Stimulated activated CD4-positive, alpha-beta T cell treated with anti-CD3 and anti-CD28 coated beads, Interleukin-4, amount 100 ng/mL, for 4 hours (primary cell): Measurements from ENCODE around the gene TEX29.

ENCODE experiments used
- DNase-seq, 2 experiments: peaks; one replicate each; pipeline ENCODE4 v3.0.0-alpha.2; 2020

TEX29 gene

DNA sequence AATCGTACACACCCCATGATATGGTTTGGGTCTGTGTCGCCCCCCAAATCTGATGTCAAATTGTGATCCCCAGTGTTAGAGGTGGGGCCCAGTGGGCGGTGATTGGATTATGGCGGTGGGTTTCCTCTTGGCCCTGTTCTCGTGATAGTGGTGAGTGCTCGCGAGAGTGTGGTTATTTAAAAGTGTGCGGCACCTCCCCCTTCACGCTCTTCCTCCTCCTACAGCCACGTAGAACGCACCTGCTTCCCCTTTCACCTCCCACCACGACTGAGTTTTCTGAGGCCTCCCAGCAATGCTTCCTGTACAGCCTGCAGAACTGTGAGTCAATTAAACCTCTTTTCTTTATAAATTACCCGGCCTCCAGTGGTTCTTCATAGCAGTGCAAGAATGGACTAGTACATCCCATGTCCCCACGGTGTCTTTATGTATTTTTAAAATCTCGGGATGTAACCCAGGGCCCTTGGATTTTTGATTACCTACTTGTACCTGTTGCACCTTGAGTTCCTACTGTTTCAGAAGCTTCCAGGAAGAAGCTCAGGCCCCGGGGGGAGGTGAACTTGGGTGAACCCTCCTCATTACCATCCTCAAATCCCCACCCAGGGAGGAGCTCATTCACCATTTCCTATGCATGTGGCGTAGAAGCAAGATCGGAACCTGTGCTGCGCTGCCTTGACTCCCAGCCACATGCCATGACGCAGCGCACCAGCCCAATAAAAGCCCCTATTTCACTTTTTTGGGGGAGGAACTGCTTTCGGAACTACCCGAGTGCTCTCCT lies 52.4 kb downstream of the TEX29 start:
- DNase-seq: no peak

DNA sequence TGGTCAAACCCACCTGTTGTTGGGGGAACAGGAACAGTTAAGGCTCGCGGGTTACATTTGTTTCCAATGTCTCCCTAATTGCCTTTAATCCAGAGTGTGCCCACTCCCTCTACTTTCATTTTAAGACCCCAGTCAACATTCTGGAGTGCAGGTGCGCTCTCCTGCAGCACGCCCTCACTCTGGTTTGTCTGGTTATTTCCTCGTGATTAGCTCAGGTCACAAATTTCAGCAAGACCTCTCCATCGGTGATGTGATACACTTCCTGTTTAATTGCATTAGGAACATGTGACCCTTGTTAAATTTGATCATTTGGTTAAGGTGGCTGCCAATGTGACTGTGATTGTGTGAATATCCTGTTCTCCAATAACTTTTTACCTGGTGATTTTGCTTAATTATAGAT lies 53.0 kb downstream of the TEX29 start:
- DNase-seq: no peak

DNA sequence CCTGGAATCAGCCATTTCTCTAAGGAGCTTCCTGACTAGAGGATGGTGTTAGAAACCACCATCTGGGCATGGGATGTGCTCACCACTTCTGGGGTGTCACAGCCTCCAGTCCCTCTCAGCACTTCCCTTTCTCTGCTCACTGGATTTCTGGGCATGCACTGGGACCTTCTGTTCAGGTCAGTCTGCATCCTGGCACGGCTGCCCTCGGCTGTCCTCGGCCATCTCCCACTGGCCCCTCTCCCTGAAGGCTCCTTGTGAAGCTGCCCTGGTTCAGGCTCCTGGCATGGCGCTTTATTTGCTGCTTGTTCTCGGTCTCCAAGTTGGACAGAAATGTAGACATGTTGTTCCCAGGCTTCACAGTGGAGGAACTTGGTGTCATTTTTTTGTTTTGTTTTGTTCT lies 60.0 kb downstream of the TEX29 start:
- DNase-seq: no peak

DNA sequence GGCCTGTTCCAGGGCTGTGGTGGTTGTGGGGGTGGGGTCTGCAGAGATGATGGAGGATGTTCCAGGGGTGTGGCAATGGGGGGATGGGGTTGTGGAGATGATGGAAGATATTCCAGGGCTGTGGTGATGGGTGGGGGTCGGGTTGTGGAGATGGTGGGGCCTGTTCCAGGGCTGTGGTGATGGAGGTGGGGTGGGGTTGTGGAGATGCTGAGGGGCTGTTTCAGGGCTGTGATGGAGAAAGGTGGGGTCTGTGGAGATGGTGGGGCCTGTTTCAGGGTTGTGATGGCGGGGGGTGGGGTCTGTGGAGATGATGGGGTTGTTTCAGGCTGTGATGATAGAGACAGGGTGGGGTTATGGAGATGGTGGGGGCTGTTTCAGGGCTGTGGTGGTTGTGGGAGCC lies 62.0 kb downstream of the TEX29 start:
- no peak for DNase-seq

DNA sequence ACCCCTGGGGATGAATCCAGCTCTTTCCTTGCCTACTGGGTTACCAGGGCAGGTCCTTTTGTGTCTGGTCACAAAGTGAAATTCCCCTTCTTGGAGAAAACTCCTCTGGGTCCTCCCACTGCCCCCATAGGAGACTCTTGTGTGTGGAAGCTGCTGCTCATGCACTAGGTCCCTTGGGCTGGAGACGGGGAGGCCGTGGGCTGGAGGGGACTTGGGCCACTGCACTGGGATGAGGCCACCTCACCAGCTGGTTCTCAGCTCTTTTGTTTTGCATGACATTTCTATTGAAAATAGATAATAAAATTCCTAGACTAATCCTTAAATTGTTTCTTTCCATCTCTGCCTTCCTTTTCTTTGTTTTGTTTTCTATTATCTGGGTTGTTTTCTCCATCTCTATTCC lies 62.4 kb downstream of the TEX29 start:
- no peak for DNase-seq

DNA sequence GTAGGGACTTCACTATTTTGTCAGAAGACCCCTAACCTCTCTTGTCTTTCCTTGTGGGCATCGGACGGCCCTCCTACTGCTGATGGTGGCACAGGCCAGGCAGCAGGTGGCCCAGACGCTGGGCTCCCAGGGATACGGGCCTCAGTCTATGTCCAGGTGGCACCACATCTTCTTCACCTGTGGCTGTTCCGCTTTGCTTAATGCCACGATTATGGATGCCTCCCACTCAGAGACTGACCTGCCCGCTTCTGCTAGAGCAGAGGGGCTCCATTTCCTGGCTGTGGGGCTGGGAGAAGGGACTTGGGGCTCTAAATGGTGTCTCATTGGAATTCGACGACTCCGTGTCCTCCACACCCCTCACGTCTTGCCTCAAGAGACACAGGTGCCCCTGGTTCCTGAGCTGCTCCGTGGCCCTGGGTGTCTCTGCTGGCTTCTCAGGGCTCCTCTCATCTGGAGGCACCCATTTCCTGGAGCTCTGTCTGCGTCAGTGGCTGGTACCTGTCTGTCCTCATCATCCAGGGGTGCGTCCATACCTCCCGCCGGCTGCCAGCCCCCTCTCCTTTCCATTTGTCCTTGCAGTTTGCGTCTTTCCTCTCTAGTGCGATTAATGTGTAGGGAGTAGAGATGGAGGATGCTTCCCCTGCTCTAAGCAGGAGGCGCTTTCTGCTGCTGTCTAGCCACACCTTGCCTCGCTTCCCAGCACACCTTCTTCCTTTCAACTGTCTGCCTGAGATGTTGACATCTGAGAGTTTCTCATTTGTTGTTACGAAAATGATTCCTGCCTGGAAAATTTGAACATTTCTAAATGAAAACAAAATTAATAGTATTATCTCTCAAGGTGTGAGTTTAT lies 63.4 kb downstream of the TEX29 start:
- no peak for DNase-seq

DNA sequence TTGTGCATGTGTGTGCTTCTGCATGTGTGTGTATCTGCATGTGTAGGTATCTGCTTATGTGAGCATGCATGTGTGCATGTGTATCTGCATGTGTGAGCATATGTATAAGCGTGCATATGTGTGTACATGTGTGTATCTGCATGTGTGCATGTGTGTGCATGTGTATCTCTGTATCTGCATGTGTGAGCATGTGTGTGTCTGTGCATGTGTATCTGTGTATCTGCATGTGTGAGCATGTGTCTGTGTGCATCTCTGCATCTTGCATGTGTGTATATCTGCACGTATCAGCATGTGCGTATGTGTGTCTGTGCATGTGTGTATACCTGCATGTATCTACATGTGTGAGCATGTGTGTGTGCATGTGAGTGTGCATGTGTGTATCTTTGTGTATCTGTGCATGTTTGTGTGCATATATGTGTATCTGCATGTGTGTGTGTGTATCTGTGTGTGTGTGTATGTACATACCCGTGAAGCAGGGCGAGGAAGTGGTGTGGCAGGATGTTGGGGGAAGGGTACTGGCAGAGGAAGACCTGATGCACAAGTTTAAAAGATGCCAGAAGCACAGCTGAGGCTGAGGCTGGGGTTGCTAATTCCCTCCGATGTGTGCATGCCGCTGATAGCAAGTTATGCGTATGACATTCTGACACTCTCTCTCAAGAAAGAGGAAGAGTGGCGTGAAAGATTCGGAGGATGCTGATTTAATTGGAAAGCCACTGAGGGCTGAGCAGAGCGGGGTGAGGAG lies 64.2 kb downstream of the TEX29 start:
- DNase-seq: no peak

DNA sequence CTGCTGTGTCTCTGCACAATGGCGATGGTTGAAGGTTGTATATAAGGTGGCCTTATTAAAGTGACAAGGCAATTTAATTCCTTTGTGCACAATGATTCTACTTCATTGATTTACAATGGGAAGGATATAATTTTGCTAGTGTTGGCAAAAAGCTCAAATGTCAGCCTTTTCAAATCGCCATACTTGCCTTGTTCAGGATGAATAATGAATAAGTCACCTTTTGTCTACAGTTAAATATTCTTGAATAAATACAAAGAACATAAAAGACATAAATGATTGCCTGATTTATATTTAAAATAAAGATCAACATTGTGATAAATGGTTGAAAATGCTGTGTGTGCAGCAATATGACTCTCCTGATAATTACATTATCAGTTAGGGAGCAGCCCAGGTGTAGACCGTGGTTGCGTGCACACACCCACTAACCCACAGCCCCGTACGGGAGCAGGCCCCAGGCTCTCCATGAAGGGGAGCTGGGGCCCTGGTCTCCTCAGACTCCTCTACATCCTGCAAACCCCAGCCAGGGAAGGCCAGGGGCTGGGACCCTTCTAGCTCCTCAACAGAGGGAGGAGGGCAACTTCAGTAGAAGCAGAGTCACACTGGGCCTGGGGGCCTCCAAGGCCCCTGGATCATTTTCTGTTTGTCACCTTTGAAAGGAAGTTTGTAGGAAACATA lies 64.9 kb downstream of the TEX29 start:
- no peak for DNase-seq

DNA sequence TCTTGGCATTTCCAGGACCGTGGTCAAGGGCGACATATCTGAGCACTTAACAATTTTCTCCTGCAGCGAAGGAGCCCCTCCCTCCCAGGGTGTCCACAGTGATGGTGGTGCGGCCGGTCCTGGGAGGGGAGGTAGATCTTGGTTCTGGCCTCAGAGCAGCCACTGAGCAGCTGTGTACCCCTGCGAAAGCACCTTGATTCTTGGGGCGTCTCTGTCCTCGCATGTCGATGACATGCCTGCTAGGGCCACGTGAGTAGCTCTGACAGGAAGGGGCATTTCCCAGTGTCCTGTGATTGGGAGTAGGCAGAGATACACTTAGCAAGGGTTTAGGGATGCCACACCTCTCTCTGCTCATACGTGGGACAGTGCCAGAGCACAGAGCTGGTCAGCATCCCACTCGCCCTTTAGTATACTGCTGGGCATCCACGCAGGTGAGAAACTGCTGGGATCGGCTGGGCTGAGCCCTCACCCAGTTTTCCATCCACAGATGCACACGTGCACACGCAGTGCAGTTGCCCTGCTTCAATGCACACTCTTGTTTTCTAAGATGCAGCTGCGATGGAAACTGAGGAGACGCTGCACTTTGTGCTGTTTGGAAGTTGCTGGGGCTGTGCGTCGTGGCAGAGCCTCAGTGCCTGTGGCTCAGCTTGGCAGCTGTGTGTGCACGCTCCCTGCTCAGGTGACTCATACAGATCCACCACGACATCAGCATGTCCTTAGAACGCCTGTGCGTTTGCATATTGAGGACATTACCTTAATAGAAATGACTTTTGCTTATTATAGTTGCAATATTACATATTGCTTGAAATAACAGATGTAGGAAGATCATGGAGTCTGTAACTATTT lies 66.8 kb downstream of the TEX29 start:
- no peak for DNase-seq

DNA sequence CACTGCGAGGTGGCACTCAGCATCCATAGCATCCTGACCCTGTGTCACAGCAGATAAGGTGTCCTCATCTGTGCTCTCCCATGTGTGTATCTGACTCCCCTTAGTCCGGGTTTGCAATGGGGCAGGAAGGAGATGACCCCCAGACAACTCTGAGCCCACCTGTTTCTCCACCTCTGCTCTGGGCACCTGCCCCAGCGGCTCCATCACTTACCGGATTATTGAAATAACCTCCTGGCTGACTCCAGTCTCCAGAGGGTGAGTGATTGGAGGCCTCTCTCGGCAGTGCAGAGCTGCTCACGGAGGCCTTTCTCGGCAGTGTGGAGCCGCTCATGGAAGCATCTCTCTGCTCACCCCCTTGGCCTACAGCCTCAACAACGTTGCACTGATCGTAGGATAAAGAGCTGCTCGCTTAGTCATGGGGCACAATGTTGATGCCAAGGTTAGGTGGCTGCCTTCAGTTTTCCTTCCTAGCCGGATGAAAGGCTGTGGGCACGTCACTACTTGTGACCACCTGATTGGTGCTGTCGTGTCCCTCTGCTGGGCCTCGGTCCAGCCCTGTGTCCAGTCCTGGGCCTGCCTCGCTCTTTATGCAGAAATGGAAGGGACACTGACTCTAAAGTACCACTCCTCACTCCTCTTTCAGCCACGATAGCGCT lies 67.6 kb downstream of the TEX29 start:
- DNase-seq: no peak

DNA sequence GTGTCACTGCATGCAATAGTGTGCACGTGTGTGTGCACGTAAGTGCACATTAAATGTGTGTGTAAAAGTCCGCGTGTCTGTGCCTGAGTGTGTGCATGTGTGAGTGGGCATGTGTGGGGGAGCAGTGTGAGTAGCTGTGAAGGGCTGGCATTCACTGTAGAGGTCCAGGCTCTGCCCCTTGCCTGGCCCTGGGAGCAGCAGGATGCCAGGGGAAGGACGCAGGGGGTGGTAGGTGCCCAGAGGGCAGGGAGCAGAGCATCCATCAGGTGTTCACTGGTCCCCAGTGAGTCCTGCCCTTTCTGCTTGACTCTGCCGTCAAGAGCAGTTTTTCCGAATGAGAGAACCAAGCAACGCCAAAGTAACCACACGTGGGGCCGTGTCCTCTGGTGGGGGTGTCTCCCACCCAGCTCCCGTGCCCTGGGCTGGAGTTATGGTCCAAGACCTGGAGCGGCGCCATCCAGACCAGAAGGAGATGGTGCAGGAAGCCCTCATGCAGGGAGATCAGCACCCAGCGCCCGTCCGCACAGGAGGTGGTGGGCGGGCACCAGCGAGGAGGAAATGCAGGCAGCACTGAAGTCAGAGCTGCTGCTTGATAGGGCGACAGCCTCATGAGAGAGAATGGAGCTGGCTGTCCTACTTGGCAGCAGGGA lies 68.5 kb downstream of the TEX29 start:
- peak; percentile 12 to 30 for DNase-seq

DNA sequence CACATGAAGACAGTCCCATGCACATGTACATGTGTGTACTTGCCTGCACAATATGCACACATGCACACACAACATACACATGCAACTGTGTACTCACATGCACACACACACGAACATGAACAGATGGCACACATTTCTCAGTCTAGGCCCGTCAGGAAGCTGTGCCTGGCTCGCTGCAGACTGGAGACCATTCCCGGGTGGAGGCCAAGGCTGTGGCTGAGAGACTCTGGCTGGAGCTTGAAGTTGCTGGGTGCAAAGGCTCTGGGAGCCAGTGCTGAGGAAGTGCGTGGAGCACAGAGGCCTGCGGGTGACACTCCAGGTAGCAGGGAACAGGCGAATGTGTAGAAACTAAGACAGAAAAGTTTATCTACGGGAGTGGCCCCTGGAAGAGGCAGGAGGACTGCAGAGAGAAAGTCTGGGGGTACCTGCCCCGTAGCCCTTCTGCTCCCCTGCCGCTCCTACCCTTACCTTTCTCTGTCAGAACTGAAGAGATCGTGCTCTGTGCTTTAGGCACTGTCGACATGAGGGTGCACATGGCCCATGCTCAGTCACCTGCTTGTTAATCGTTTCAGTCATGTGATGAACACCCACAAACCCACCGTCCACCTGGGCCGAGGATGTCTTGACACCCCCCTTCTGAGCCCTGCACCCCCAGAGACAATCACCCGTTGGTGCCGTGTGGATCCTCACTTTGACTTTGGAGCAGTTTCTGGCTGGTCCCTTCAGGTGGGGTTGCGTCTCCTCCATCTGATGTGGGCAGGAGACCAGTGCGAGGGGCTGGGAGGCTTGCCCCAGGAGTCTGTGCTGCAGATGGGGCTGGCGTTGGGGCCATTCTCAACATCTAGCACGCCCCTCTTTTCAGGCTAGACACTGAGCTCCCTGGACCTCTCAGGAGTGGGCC lies 69.4 kb downstream of the TEX29 start:
- DNase-seq: no peak

DNA sequence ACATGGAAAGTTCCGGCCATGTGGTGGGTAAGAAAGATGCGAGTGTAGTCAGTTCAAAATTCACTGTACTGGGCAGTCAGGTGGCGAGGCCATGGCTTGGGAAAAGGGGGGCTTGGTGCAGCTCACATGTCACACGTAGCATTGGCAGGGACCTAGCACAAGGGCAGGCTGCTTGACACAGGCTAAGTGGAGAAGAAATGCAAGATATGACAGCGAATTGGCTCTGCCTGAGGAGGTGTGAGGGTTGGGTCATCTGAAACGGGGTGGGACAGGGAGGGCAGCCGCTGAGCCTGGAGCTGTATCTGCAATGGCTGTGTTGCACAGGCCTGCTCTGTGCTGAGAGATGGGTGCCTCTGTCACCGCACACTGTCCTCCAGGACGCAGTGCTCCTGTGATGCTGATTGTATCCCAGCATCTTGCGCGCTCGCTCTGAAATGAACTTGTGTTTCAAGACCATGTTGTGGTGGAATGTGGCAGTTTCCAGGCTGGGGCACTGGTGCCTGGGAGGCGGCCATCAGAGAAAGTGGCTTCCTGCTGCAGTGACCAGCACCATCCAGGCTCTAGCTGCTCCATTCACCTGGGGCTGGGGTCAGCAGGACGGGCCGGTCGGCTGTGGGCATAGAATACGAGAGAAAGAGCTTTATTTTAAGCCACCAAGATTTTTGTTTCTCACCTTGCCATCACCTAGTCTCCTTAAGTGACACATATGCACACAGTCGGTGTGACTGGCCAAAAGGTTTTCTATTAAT lies 70.3 kb downstream of the TEX29 start:
- DNase-seq: no peak

DNA sequence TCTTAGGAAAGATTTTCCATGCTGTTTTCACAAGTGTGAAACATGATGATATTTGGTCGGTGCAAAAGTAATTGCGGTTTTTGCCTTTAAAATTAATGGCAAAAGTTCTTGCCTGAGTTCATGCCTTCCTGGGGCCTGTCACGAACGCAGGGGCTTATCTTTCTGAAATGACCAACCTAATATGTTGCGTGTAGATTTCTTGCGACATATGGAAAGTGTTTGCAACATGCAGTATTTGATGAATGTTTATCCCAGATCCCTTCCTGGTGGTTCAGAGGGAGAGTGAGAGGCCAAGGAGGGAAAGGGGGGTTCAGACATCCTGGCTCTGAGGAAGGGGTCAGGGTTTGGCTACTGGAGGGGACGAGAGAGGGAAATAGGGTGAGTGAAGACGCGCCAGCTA lies 72.0 kb downstream of the TEX29 start:
- DNase-seq: no peak

DNA sequence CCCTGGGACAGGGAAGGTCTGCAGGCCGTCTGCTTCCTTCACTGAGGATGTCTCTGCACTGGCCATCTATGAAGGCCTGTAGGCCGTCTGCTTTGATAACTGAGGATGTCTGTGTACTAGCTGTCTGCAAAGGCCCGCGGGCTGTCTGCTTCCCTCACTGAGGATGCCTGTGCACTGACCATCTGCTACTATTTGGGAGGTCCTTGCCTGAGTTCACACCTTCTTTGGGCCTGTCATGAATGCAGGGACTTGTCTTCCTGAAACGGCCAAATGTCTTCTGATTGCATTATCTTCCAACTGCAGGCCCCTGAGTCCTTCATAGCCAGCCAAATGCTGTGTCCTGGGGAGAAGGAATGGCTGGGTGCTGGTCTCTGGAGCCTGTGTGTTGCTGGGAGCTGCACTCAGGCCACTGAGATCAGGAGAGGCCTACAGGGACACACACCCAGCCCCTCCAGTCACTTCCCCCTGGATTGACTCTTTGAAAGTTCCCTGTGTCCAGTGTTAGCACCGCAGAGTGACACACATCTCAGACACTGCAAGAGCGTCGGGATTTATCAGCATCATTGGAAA lies 72.9 kb downstream of the TEX29 start:
- DNase-seq: no peak
